AG04449 (cell line): ENCODE data around the gene DAG1.

Experiments used
- CTCF ChIA-PET: fragments of 350-600 bp; formaldehyde crosslinking; extraction: SDS; loops from one replicate; lab custom pipeline; 2021; ENCODE audit warnings: antibody characterized with exemption; lab: Yijun Ruan, JAX
- POLR2A ChIA-PET: fragments of 400-600, 350-600 bp; formaldehyde crosslinking; extraction: SDS; loops from one replicate; lab custom pipeline; 2020; ENCODE audit warnings: antibody characterized with exemption, inconsistent platforms; lab: Yijun Ruan, JAX
- DNase-seq: peaks from one replicate; pipeline ENCODE4 v3.0.0-alpha.2; 2010; ENCODE audit warnings: low read depth, low spot score
- H3K4me3 ChIP-seq: 2 replicates; pipeline ENCODE4 v1.5.1; 2011; ENCODE audit warnings: low read depth, mild to moderate bottlenecking, control low read depth, low read length
- TF ChIP-seq, protein P1 (sequence below): IDR thresholded peaks from one replicate; pipeline ENCODE4 v1.5.1; 2011; ENCODE audit warnings: mild to moderate bottlenecking, moderate library complexity, low read length, control low read depth, inconsistent platforms; ENCODE audit not compliant: insufficient read depth; ENCODE audit errors: missing control alignments

The DAG1 gene

DNA sequence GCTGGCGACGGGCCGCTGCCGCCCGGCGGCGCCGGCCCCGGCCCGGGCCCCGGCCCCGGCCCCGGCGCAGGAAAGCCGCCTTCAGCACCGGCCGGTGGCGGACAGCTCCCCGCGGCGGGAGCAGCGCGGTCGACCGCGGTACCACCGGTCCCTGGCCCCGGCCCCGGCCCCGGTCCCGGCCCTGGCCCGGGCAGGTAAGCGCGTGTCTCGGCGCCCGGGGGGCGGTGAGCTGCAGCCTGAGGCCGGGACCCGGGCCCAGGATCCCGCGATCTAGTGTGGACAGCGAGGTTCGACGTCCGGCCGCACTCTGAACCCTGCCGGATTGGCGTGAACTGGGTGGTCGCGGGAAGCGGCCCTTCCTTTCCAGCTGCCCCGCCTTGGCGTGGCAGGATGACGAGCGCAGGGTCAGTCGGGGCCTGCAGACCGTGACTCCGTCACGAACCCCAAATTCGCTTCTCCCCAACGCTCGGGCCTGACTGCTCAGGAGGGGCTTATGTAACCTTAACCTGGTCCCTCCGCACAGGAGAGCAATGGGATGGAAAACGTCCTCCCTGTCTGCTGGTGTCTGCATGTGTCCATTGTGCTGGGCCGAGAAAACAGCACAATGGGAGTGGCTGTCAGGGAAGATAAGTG lies 84.7 kb downstream of the DAG1 start:
- CTCF ChIA-PET = interaction anchor here (1.0 to 9.2 kb wide), 4 partner anchors 10 to 117 kb away, joined by 3 to 87 read pairs (median 19); no protein-coding TSS in a partner anchor
- peak overlapping the region; percentile 46 for H3K4me3 ChIP-seq

DNA sequence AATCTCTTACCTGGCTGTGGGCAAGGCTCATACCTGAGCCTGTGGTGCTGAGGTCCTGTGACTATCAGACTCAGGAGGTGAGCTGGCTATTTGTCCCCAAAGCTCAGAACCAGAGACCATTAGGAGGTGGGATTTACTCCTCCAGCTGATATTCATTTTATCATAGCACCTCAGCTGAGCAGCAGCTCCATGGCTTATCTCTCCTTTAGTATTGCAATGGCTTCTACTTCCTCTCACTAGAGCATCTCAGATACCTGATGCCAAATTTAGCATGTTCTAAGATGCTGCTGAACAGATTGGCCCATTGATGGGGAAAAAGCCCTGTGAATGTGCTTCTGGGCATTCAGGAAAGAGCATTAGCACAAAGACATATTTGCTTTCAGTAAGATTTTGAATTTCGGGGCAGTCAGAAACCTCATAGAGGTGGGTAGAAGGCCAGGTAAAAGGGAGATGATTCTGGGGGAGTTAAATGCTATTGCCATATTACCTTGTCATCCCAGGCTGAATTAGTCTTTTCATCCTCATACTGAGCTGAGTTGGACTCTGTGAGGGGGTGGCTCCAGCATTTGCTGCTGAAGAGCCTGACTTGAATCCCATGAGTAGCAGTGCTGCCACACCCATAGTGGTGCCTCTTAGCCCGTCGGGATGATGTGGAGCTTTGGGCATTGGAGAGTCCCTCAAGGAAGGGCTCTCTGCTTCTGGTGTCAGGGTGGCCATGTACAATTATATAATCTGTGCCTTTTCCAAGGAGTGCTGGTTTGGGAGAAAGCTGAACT lies 86.6 kb downstream of the DAG1 start:
- no peak overlapping the region for H3K4me3 ChIP-seq
- ChIA-PET CTCF (interaction anchor here (0.9 to 5.7 kb wide), 5 partner anchors 10 to 115 kb away, joined by 3 to 34 read pairs (median 4); no protein-coding TSS in a partner anchor), POLR2A (interaction anchor here (0.9 kb wide), 1 partner anchor 17 kb away, joined by 6 read pairs; no protein-coding TSS in a partner anchor)
- TF ChIP-seq, protein P1, sequence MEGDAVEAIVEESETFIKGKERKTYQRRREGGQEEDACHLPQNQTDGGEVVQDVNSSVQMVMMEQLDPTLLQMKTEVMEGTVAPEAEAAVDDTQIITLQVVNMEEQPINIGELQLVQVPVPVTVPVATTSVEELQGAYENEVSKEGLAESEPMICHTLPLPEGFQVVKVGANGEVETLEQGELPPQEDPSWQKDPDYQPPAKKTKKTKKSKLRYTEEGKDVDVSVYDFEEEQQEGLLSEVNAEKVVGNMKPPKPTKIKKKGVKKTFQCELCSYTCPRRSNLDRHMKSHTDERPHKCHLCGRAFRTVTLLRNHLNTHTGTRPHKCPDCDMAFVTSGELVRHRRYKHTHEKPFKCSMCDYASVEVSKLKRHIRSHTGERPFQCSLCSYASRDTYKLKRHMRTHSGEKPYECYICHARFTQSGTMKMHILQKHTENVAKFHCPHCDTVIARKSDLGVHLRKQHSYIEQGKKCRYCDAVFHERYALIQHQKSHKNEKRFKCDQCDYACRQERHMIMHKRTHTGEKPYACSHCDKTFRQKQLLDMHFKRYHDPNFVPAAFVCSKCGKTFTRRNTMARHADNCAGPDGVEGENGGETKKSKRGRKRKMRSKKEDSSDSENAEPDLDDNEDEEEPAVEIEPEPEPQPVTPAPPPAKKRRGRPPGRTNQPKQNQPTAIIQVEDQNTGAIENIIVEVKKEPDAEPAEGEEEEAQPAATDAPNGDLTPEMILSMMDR = no peak
- no peak for DNase-seq

More for the DNA sequence above, 84.7 kb downstream of the DAG1 start:
- no peak for DNase-seq
- TF ChIP-seq, protein P1 = no peak
- POLR2A ChIA-PET = no interaction called here

DNA sequence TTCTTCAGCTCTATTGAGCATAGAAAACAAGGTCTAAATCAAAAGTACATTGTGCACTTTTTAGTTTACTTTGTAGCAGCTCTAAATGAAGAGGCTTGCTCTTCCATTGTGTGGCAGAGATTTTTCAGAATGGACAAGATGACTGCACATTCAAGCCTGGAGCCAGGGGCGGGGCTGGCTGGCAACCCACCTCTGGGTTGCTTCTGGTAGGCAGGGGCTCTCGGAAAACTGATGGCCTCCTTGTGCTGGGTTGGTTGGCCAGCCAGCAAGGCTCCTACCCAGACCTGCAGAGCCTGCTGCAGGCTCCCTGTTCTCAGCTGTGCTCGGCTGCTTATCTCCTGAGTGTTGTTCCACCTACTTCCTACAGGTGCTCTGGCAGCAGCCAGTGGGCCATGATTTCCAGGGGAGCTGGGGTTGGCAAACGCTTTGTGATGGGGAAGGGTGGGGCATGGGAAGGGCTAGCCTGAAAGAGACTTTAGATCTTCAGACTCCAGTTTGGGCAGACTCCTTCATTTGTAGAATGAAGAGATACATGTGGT lies 93.0 kb downstream of the DAG1 start:
- TF ChIP-seq, protein P1 = no peak
- ChIA-PET CTCF (interaction anchor here (0.7 kb wide), 2 partner anchors 24 to 109 kb away, joined by 3 read pairs; no protein-coding TSS in a partner anchor), POLR2A (no interaction called here)
- no peak for DNase-seq
- H3K4me3 ChIP-seq = no peak overlapping the region

DNA sequence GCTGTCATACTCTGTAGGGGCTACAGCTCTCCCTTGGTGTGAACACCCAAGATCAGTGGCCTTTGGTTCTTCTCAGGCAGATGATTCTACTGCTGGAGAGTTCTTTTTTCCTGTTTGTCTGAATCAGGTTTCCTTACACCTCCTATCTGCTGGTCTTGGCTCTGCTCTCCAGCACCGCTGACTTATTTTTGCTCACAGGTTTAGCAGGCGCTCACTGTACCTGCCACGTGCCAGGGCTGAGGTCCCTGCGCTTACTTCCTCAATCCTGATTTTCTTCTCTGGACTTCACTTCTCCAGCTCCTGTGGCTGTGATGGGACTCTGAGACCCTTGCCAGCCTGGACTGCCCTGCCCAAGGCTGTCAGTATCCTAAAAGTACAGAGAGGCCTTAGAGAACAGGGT lies 93.7 kb downstream of the DAG1 start:
- no peak for DNase-seq
- POLR2A ChIA-PET = no interaction called here
- CTCF ChIA-PET = no interaction called here

DNA sequence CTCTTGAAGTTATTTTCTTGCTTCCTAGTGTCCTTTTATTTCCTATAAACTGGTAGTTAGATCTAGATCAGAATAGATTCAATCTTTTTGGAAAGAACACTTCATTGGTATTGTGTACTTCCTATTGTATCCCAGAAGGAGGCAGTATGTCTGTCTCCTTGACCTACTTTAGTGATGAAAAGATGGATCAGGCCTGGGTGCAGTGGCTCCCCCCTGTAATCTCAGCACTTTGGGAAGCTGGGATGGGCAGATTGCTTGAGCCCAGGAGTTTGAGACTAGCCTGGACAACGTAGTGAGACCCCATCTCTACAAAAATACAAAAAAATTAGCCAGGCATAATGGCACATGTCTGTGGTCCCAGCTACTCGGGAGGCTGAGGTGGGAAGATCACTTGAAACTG lies 96.2 kb downstream of the DAG1 start:
- H3K4me3 ChIP-seq = no peak overlapping the region
- no peak for DNase-seq
- TF ChIP-seq, protein P1 = no peak
- POLR2A ChIA-PET = no interaction called here
- CTCF ChIA-PET = interaction anchor here (0.8 to 4.5 kb wide), 4 partner anchors 11 to 106 kb away, joined by 3 to 29 read pairs (median 4); no protein-coding TSS in a partner anchor

More for the DNA sequence above, 93.7 kb downstream of the DAG1 start:
- no peak overlapping the region for H3K4me3 ChIP-seq
- TF ChIP-seq, protein P1 = no peak
